Tibial artery (tissue), 4 donors: ENCODE measurements around the gene DGKI.

Source experiments
- DNase-seq, 2 donors: peaks; one replicate each; pipeline ENCODE4 v3.0.0-alpha.2; 2019
- H3K27ac ChIP-seq, 2 donors: fragments of 200-600 bp; sonication (generic) in 1 of 2; 1 replicate in 1 of 2; 2 replicates in 1 of 2; pipeline ENCODE4 v1.5.1; 2018 to 2019; ENCODE audit warnings: mild to moderate bottlenecking in 1 of 2
- H3K27me3 ChIP-seq, 2 donors: fragments of 200-600 bp; sonication (generic) in 1 of 2; one replicate each; pipeline versions ENCODE4 v1.5.1 to v1.6.0; 2016 to 2019
- H3K36me3 ChIP-seq, 3 donors: fragments of 200-600 bp; sonication (generic) in 2 of 3; one replicate each; pipeline ENCODE4 v1.5.1; 2016 to 2019; ENCODE audit warnings: mild to moderate bottlenecking in 2 of 3
- H3K4me1 ChIP-seq, 4 donors: fragments of 200-600 bp; sonication (generic) in 2 of 4; 1 replicate in 3 of 4; 2 replicates in 1 of 4; pipeline ENCODE4 v1.5.1; 2016 to 2019
- H3K4me3 ChIP-seq, 2 donors: fragments of 200-600 bp; sonication (generic) in 1 of 2; 1 replicate in 1 of 2; 2 replicates in 1 of 2; pipeline ENCODE4 v1.5.1; 2018 to 2019; ENCODE audit warnings: mild to moderate bottlenecking in 2 of 2
- H3K9me3 ChIP-seq, 3 donors: fragments of 200-600 bp; sonication (generic) in 1 of 3; one replicate each; pipeline ENCODE4 v1.5.1; 2016 to 2019
- CTCF ChIP-seq, 2 experiments: fragments of 200-600 bp in 1 of 2; fragments of 450-650 bp in 1 of 2; IDR thresholded peaks; one replicate each; pipeline ENCODE4 v1.5.1; 2017 to 2019; ENCODE audit warnings: antibody characterized with exemption in 2 of 2, mild to moderate bottlenecking in 1 of 2, moderate library complexity in 1 of 2
- intact Hi-C: fragments of 100-400 bp; cut with DNase I; formaldehyde crosslinking; loops from one replicate; pipeline ENCODE4 v1.15.0; 2023; ENCODE audit warnings: low total_unique reads

Gene DGKI

GRCh38 chr7:137704723-137705122, 142.1 kb downstream of the DGKI start:
- intact Hi-C loops, result no loop called here
- Histone ChIP-seq H3K4me1 (no peaks in the 10 kb centered on the region), H3K27ac (no peak overlapping the region), H3K27me3 (no peaks in the 10 kb centered on the region), H3K9me3 (peaks cover 0 to 18% (median 5%) of the 10 kb centered on the region in 3 donors), H3K4me3 (no peak overlapping the region), H3K36me3 (no peaks in the 10 kb centered on the region)
- no peak for TF ChIP-seq CTCF (IDR thresholded peaks at IDR 0.05)
- DNase-seq, result no peak

- H3K27ac ChIP-seq, result no peak overlapping the region
- no peaks in the 10 kb centered on the region for H3K27me3 ChIP-seq
- no peak for TF ChIP-seq CTCF (IDR thresholded peaks at IDR 0.05)
- H3K36me3 ChIP-seq, result no peaks in the 10 kb centered on the region
- H3K4me1 ChIP-seq, result no peaks in the 10 kb centered on the region
- no peak for DNase-seq
- intact Hi-C loops, result no loop called here
- H3K4me3 ChIP-seq, result no peak overlapping the region
- H3K9me3 ChIP-seq, result peaks cover 0 to 18% (median 5%) of the 10 kb centered on the region in 3 donors
Measured at GRCh38 chr7:137703291-137704010, 143.3 kb downstream of the DGKI start.

- Histone ChIP-seq H3K27me3 (no peaks in the 10 kb centered on the region), H3K4me1 (no peaks in the 10 kb centered on the region), H3K4me3 (no peak overlapping the region), H3K27ac (no peak overlapping the region), H3K9me3 (no peaks in the 10 kb centered on the region), H3K36me3 (no peaks in the 10 kb centered on the region)
- no peak for DNase-seq
- no peak for TF ChIP-seq CTCF (IDR thresholded peaks at IDR 0.05)
- intact Hi-C loops, result no loop called here
Measured at GRCh38 chr7:137696988-137697387, 149.8 kb downstream of the DGKI start.

GRCh38 chr7:137696376-137696775, 150.4 kb downstream of the DGKI start:
- TF ChIP-seq CTCF (IDR thresholded peaks at IDR 0.05), result no peak
- no peaks in the 10 kb centered on the region for H3K4me1 ChIP-seq
- H3K36me3 ChIP-seq, result no peaks in the 10 kb centered on the region
- DNase-seq, result no peak
- H3K4me3 ChIP-seq, result no peak overlapping the region
- no peak overlapping the region for H3K27ac ChIP-seq
- no peaks in the 10 kb centered on the region for H3K9me3 ChIP-seq
- intact Hi-C loops, result no loop called here
- H3K27me3 ChIP-seq, result no peaks in the 10 kb centered on the region

- Histone ChIP-seq H3K36me3 (no peaks in the 10 kb centered on the region), H3K4me3 (no peak overlapping the region)
Measured at GRCh38 chr7:137695942-137696341, 150.8 kb downstream of the DGKI start.

More at GRCh38 chr7:137695942-137696341, 150.8 kb downstream of the DGKI start:
- no peaks in the 10 kb centered on the region for H3K4me1 ChIP-seq
- intact Hi-C loops, result no loop called here
- no peak overlapping the region for H3K27ac ChIP-seq
- no peaks in the 10 kb centered on the region for H3K9me3 ChIP-seq
- no peak for DNase-seq
- TF ChIP-seq CTCF (IDR thresholded peaks at IDR 0.05), result no peak
- H3K27me3 ChIP-seq, result no peaks in the 10 kb centered on the region
